Peyer's patch (tissue), 4 donors: ENCODE results near the gene GRB14. TPM values are rescaled to one million over a fixed set of nuclear protein-coding genes. Genes with fewer than 3 reads are reported as not detected.
A peak's percentile ranks its signal among the peaks of the same experiment; 100 is the strongest.
"Not testable (repeated sequence)": the region's sequence is repeated elsewhere in the genome, so short reads cannot be mapped to it uniquely, and the experiment has no call there.

Source experiments
- DNase-seq, 3 donors: peaks; one replicate each; pipeline ENCODE4 v3.0.0-alpha.2; 2017 to 2019
- H3K27ac ChIP-seq, 4 donors: fragments of 200-600 bp; sonication (generic); one replicate each; pipeline ENCODE4 v1.5.1; 2016 to 2019
- H3K27me3 ChIP-seq, 2 donors: fragments of 200-600 bp; sonication (generic); one replicate each; pipeline ENCODE4 v1.5.1; 2019
- H3K36me3 ChIP-seq, 3 donors: fragments of 200-600 bp; sonication (generic); one replicate each; pipeline ENCODE4 v1.5.1; 2016 to 2019
- H3K4me1 ChIP-seq, 4 donors: fragments of 200-600 bp; sonication (generic); one replicate each; pipeline ENCODE4 v1.5.1; 2016 to 2019
- H3K4me3 ChIP-seq, 4 donors: fragments of 200-600 bp; sonication (generic); 1 replicate in 3 of 4; 2 replicates in 1 of 4; pipeline ENCODE4 v1.5.1; 2016 to 2019; ENCODE audit warnings: mild to moderate bottlenecking in 1 of 4
- H3K9me3 ChIP-seq, 4 donors: fragments of 200-600 bp; sonication (generic); one replicate each; pipeline ENCODE4 v1.5.1; 2016 to 2019; ENCODE audit warnings: mild to moderate bottlenecking in 1 of 4
- CTCF ChIP-seq, 6 experiments: fragments of 450-650 bp in 4 of 6; fragments of 200-600 bp in 2 of 6; sonication (generic) in 1 of 6; IDR thresholded peaks; one replicate each; pipeline ENCODE4 v1.5.1; 2017 to 2019; ENCODE audit warnings: antibody characterized with exemption in 6 of 6, mild to moderate bottlenecking in 3 of 6, moderate library complexity in 1 of 6
- POLR2A ChIP-seq, 2 donors: fragments of 450-650 bp; IDR thresholded peaks; one replicate each; pipeline ENCODE4 v1.5.1; 2017; ENCODE audit warnings: antibody characterized with exemption in 2 of 2, mild to moderate bottlenecking in 2 of 2, moderate library complexity in 2 of 2
- total RNA-seq, 4 donors: library from RNA; depleted of rRNA; stranded (reverse); fragments of >200 nt; gene quantifications; one replicate each; pipeline ENCODE4 v1.1.0, GENCODE V29; 2016

The GRB14 gene
- total RNA-seq, 4 donors from 2014 or later, result 1.1 to 3.1 (median 2.1) TPM

- H3K27ac ChIP-seq, result no peak overlapping the region
- TF ChIP-seq POLR2A (IDR thresholded peaks at IDR 0.05), result no peak
- no peak for TF ChIP-seq CTCF (IDR thresholded peaks at IDR 0.05)
- H3K4me1 ChIP-seq, result no peaks in the 10 kb centered on the region
- no peaks in the 10 kb centered on the region for H3K27me3 ChIP-seq
- DNase-seq, result no peak
- no peak overlapping the region for H3K4me3 ChIP-seq
- no peaks in the 10 kb centered on the region for H3K9me3 ChIP-seq
- no peaks in the 10 kb centered on the region for H3K36me3 ChIP-seq
Observed at GRCh38 chr2:164560902-164561301, 60.4 kb downstream of the GRB14 start.

- Histone ChIP-seq H3K9me3 (no peaks in the 10 kb centered on the region), H3K27me3 (no peaks in the 10 kb centered on the region), H3K4me1 (no peaks in the 10 kb centered on the region), H3K4me3 (no peak overlapping the region), H3K27ac (no peak overlapping the region), H3K36me3 (no peaks in the 10 kb centered on the region)
- no peak for TF ChIP-seq POLR2A (IDR thresholded peaks at IDR 0.05)
- TF ChIP-seq CTCF (IDR thresholded peaks at IDR 0.05), result peak in 5 of 6 experiments; percentile 35 to 66 (median 57)
- no peak for DNase-seq
Observed at GRCh38 chr2:164560181-164560792, 61.0 kb downstream of the GRB14 start.

- no peaks in the 10 kb centered on the region for H3K27me3 ChIP-seq
- H3K4me3 ChIP-seq, result no peak overlapping the region
- no peaks in the 10 kb centered on the region for H3K9me3 ChIP-seq
- no peak overlapping the region for H3K27ac ChIP-seq
- H3K36me3 ChIP-seq, result no peaks in the 10 kb centered on the region
- no peak for TF ChIP-seq CTCF (IDR thresholded peaks at IDR 0.05)
- no peak for TF ChIP-seq POLR2A (IDR thresholded peaks at IDR 0.05)
- H3K4me1 ChIP-seq, result no peaks in the 10 kb centered on the region
- no peak for DNase-seq
Observed at GRCh38 chr2:164558450-164558849, 62.8 kb downstream of the GRB14 start.

- Histone ChIP-seq H3K4me3 (no peak overlapping the region), H3K4me1 (no peaks in the 10 kb centered on the region), H3K9me3 (no peaks in the 10 kb centered on the region), H3K27me3 (no peaks in the 10 kb centered on the region), H3K36me3 (no peaks in the 10 kb centered on the region), H3K27ac (no peak overlapping the region)
- DNase-seq, result no peak
- TF ChIP-seq CTCF (IDR thresholded peaks at IDR 0.05) (no peak), POLR2A (IDR thresholded peaks at IDR 0.05) (no peak)
Observed at GRCh38 chr2:164554487-164554886, 66.8 kb downstream of the GRB14 start.

GRCh38 chr2:164551519-164551918 lies 69.8 kb downstream of the GRB14 start:
- Histone ChIP-seq H3K36me3 (no peaks in the 10 kb centered on the region), H3K27ac (no peak overlapping the region), H3K9me3 (no peaks in the 10 kb centered on the region), H3K4me1 (no peaks in the 10 kb centered on the region), H3K27me3 (no peaks in the 10 kb centered on the region), H3K4me3 (no peak overlapping the region)
- TF ChIP-seq POLR2A (IDR thresholded peaks at IDR 0.05) (no peak), CTCF (IDR thresholded peaks at IDR 0.05) (no peak)
- no peak for DNase-seq

GRCh38 chr2:164549705-164550104 lies 71.6 kb downstream of the GRB14 start:
- H3K4me3 ChIP-seq, H3K27me3 ChIP-seq, H3K27ac ChIP-seq, H3K4me1 ChIP-seq, DNase-seq, H3K36me3 ChIP-seq, H3K9me3 ChIP-seq: not testable (repeated sequence)
